ENCODE results near the gene TPX2. TPM values are rescaled to one million over a fixed set of nuclear protein-coding genes. Genes with fewer than 3 reads are reported as not detected.
"Not testable (repeated sequence)": the region's sequence is repeated elsewhere in the genome, so short reads cannot be mapped to it uniquely, and the experiment has no call there.

TPX2 gene
- total RNA-seq, 4 donors from 2014 or later = 0.39 to 2.0 (median 0.82) TPM

GRCh38 chr20:31809661-31810060 lies 70.6 kb downstream of the TPX2 start:
- Histone ChIP-seq H3K27me3 (no peaks in the 10 kb centered on the region), H3K36me3 (no peaks in the 10 kb centered on the region), H3K4me3 (replicated peaks in 1 of 3) (no peak overlapping the region), H3K9me3 (no peaks in the 10 kb centered on the region), H3K4me1 (peaks cover 48 to 54% of the 10 kb centered on the region in 2 donors), H3K27ac (peak overlapping the region; percentile 59 to 65 (median 62))
- intact Hi-C loops (cut with DNase I) = no loop called here
- TF ChIP-seq CTCF (IDR thresholded peaks at IDR 0.05) (no peak), POLR2A (IDR thresholded peaks at IDR 0.05) (no peak)
- 38 to 47% methylated on average over 3 of the region's 3 CpGs for WGBS, 2 donors
- DNase-seq = no peak

GRCh38 chr20:31811198-31811597 lies 72.1 kb downstream of the TPX2 start:
- intact Hi-C loops (cut with DNase I) = no loop called here
- TF ChIP-seq CTCF (IDR thresholded peaks at IDR 0.05) = no peak
- no peak for TF ChIP-seq POLR2A (IDR thresholded peaks at IDR 0.05)
- Histone ChIP-seq H3K27me3 (no peaks in the 10 kb centered on the region), H3K27ac (peak overlapping the region in 2 of 3 donors; percentile 59 to 62), H3K9me3 (no peaks in the 10 kb centered on the region), H3K36me3 (no peaks in the 10 kb centered on the region), H3K4me1 (peaks cover 62 to 69% of the 10 kb centered on the region in 2 donors), H3K4me3 (replicated peaks in 1 of 3) (no peak overlapping the region)
- 6 to 44% methylated on average over 2 to 4 of the region's 4 CpGs for WGBS, 2 donors
- DNase-seq = no peak

GRCh38 chr20:31811796-31812728 lies 73.0 kb downstream of the TPX2 start:
- Histone ChIP-seq H3K36me3 (no peaks in the 10 kb centered on the region), H3K4me1 (peaks cover 62 to 78% of the 10 kb centered on the region in 2 donors), H3K27me3 (no peaks in the 10 kb centered on the region), H3K4me3 (replicated peaks in 1 of 3) (no peak overlapping the region), H3K9me3 (no peaks in the 10 kb centered on the region), H3K27ac (peak overlapping the region in 2 of 3 donors; percentile 9 to 82)
- 56 to 64% methylated on average over 12 to 13 of the region's 15 CpGs for WGBS, 2 donors
- no peak for DNase-seq
- intact Hi-C loops (cut with DNase I) = no loop called here
- TF ChIP-seq CTCF (IDR thresholded peaks at IDR 0.05) = no peak
- no peak for TF ChIP-seq POLR2A (IDR thresholded peaks at IDR 0.05)

- Histone ChIP-seq H3K4me1 (peaks cover 65 to 91% of the 10 kb centered on the region in 2 donors), H3K4me3 (replicated peaks in 1 of 3) (no peak overlapping the region), H3K36me3 (no peaks in the 10 kb centered on the region), H3K9me3 (no peaks in the 10 kb centered on the region), H3K27ac (peak overlapping the region; percentile 81 to 82 (median 81)), H3K27me3 (no peaks in the 10 kb centered on the region)
- no peak for TF ChIP-seq POLR2A (IDR thresholded peaks at IDR 0.05)
- TF ChIP-seq CTCF (IDR thresholded peaks at IDR 0.05) = no peak
- DNase-seq = peak; percentile 56 to 60
- intact Hi-C loops (cut with DNase I) = no loop called here
Observed at GRCh38 chr20:31813611-31814010, 74.5 kb downstream of the TPX2 start.

GRCh38 chr20:31814142-31814541 lies 75.1 kb downstream of the TPX2 start:
- H3K27me3 ChIP-seq; intact Hi-C loops (cut with DNase I); H3K4me3 ChIP-seq (replicated peaks in 1 of 3); H3K9me3 ChIP-seq; H3K36me3 ChIP-seq: not testable (repeated sequence)
- peaks cover 70 to 95% of the 10 kb centered on the region in 2 donors for H3K4me1 ChIP-seq
- peak; percentile 53 to 54 for DNase-seq
- 35 to 37% methylated on average over 7 of the region's 7 CpGs for WGBS, 2 donors
- H3K27ac ChIP-seq = peak overlapping the region; percentile 81 to 82 (median 81)
